HG03175 (cell line): Measurements from ENCODE around the gene DENND1A.

Experiments used
- ATAC-seq: cut with Tn5 transposase; IDR thresholded peaks from one replicate; pipeline ENCODE4 v1.9.1; 2021; ENCODE audit warnings: mild to moderate bottlenecking, moderate library complexity; ENCODE audit not compliant: unreplicated experiment

Gene DENND1A

DNA sequence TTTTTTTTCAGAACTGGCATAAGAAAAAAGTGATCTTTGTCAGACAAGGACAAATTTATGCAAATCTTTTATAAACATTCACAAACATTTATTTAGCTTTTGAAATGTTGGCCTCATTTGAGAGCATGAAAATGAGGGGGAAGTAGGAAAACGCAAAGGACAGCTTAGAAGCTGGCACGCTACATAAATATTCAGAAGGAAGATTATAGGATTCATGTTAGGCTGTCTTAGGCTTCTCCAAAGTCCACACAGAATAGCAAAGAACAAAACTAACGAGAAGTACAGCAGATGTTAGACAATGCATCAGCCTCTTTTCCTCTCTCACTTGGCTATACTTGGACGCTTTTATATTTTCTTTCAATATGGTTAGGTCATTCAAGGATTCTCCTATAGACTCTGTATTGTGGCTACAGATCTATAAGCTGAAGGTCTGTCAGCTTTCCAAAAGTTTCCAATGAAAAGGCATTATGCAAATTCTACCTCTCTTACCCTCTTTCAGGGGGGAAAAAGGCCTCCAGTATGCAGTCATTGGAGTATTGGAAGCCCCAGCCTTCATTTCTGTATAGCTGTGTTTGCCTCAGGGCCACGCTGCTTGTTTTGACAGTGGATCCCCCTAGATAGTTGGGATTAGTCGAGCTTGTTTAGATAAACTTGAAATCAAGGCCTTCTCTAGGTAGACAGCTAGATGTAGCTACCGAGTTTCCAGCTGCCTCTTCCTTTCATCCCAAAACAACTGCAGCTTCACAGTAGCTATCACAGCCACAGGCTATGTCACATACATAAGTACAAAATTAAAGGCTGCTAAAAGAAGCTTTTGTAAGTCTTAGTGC is 153.0 kb downstream of the DENND1A start:
- no peak for ATAC-seq

DNA sequence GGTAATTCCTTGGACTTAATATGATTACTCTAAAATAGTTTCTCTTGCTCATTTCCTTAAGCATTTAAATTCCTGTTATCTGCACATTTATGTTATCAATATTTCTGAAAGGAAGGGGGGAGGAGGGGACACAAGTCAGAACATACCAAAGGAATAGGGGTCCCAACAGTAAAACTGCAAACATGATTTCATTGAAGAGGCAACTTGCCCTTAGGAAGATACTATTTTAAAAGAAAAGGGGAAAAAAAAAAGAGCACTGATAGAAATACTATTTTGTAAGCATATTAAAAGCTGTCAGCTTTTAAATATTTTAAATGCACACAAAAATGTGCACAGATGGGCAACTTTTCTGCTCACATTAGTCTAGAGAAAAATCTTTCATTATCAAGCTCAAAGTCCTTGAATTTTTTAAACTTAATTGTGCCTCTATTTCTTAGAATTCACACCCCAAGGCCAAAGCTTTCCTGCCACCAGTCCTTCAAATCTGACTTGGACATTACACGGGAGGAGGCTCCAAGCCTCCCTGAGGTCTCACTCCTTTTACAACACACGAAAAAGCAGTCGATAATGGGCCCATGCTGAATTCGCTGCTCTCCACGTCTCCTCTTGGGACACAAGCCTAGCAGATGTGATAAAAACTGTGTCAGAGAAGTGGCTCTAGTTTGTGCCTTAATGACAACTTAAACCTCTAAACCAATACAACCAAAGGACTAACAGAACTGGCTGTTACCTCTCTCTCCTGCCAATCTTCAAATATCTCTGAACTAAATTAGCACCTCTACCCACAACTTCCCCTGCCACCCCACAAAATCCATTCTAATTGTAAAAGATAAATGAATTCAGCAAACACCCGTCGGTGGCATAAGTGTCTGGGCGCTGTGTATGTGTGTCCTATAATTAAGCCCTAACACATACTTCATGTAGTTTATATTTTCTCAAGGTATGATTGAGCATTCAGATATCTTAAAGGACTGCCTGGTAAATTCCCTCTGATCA is 154.3 kb downstream of the DENND1A start:
- ATAC-seq = no peak

DNA sequence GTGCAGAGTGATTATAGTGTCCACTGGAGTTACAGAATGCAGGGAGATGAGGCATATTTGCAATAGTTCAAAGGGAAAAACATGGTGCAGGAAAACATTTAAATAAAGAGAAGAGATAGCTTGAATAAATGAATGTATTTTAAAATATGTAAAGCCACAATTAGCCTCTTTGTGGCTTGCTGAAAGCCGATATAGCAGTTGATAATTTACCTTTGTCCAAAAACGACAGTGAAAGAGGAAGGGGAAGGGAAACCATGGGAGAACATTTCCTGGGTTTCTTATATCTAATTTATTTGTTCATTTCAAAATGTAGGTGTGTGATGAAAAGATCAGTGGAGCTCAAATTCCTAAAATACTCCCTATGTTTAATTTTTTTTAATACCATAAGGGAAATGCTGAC is 156.1 kb downstream of the DENND1A start:
- no peak for ATAC-seq

DNA sequence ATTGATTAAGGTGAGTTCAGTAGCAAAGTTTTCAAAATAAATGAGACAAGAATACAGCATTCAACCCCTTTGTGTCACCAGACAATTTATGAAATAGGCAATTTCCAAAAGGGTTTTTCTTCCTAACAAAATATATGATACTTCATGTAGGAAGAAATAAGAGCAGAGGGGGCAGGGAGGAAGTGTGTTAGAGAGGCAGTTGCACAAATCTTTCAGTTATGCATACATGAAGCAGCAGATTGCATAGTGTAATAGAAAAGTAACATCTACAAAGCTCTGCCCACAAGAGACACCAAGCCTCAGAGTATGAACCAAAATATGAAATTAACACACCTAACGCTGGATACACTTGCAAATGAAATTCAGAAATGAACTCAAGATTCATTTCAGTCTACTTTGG is 157.0 kb downstream of the DENND1A start:
- no peak for ATAC-seq

DNA sequence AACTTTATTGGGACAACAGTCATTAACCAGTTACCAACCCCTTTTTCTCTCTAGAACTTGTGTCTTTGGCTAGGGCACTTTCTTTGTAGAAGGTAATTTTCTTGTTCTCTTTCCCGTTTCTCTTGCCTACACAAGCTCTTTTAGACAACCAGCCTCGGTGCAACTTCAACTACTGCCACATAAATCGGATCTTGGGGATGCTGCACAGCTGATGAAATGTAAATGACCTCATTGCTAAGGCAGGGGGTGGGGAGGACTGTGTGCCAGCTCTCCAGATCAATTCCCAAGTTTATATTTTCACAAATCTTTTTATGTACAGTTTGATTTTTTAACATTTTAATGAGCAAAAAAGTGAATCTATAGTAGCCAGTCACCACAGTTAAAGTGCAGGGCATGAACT is 157.6 kb downstream of the DENND1A start:
- ATAC-seq = no peak

DNA sequence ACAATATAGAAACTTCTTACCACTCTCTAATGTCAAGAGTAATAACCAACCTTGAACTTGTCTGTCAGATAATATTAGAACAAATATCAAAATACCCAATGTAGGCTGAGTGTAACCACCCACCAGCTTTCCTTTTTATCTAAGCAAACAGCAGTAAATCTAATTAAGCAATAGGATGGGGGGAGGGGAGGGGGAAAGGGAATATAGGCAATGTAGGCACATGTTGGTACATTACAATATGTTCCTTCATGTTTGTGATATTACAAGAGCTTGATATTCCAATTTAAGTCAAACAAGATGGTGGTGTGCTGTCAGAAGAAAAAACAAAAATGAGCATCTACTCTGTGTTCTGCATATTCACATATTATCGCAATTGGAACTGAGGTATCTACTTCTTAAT is 158.2 kb downstream of the DENND1A start:
- ATAC-seq = no peak

DNA sequence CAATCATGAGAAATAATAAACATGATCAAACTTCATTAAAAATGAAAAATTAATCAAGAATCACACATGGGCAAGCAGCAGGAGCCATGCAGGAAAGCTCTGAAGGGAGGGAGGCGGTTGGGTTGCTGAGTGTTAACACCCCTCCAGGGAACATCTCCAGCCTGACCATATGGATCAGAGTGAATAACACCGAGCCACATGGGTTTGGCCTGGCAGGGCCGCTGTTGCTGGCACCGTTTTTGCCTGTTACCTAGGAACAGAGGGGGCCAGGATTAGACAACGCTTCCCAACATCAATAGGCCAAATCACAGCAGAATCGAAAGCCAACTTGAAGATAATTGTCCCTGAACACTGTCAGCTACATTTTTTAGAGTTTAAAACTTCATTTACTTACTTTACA is 160.2 kb downstream of the DENND1A start:
- ATAC-seq = no peak

DNA sequence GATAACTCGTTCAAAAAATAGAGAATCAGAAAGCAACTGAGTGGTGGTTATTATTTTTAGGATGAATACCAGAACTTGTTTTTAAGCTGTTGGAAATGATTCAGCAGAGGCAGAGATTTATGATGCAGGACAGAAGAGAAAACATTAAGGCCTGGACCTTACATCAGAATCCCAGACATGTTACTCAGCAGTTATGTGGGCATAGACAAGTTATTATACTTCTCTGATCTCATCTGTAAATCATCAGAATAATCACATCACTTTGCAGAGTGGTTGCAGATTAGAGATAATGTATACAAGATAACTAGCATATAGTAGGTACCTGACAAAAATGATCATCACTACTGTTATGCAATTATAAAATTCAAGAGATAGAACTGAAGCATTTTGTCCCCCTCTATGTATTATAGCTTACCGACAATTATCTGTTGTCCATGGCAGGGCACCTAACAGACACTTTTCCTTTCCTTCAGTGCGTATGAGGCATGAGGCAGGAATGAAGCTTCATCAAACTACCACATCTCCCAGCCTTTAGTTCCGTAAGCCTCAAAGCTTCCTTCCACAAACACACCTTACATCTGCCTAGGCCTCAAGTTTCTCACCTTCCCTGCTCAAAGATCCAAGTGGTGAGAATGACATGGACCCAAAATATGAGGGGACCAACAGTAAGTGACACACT is 165.9 kb downstream of the DENND1A start:
- no peak for ATAC-seq

DNA sequence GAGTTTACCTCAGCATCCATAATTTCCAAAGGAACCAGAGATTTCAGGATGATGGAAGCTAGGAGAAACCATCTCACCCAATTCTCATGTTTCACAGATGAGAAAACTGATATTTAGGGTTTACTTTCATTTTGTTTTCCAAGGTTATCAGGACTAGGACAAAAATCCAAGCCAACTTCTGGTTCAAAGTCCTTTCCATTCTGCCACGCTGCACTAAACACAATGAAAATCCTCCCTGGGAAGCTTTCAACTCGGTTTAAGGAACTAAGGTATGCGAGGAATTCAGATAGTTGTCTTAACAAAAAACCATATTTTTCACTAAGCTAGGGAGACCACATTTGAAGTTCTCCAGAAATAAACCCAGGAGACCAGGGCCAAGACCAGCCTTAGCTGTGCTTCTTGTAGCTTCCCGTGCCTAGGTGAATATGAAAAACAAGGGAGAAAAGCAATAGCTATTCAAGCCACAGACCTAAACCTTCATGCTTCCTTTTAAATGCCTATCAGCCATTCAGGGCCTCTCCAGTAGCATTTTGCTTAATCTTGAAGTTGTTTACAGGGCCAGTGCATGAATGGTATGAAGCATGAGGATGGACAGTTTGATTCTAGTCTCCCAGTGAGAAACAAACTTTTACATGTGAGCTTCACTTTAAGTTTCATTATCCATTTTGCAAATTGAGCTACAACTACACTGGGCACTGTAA is 167.9 kb downstream of the DENND1A start:
- ATAC-seq = no peak

DNA sequence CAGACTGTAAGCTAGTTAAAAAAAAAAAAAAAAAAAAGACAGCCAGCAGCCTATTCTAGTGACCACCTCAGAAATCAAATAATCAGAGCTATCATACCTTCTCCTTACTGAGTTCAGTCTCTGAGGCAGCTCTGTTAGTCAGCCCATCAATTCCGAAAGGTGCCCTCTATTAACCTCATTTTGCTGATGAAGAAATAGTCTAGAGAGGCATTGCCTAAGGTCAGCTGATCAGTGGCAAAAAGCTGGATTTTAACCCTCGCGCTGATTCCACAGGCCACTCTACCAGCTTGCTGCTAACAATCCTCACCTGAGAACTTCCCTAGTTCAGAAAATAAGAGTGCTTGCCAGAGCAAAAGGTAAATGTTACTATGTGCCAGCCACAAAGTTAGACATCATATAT is 172.0 kb downstream of the DENND1A start:
- no peak for ATAC-seq

DNA sequence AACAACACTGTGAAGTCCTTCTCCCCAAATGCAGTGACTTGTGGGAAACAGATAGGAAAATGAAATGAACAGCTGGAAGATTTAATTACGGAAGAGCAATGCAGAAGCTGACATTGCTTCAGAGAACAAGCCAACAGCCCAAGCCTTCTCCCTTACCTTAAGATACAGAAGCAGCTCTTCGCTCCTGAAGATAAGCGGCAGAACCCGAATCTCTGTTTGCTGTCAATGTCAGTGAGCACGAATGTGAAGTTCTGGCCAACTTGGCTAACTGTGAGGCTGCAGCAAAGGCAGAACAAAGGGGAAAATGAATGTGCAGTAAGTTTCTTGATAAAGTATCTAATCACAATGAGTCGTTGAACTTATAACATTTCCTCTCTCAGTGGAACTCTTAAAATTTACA is 172.4 kb downstream of the DENND1A start:
- ATAC-seq = no peak

DNA sequence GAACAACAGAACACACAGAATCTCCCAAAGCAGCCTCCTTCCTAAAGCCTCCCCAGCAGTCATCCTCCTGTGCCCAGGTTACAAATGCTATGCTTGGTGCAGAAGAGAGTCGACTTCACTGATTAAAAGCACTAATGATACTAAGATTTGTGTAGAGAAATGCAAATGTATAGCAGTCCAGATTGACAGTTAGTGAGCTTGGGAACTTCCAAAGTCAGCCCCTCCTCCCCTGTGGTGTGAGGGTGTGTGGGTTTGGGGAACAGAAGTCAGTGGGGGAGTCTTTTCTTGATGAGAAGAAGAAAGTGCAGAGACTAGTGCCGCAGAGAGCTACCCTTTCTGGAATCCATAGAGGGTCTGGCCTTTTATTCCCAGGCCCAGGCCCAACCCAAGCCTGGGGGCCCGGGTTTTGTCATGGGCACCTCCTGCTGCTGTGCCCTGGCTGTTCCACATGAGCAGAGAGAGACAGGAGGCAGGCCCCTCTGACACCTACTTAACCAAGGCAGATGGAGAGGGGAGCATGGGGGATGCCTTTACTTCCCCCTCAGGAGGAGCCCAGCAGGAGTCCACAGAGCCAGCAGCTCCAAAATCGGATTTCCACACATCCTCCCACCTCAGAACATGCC is 173.3 kb downstream of the DENND1A start:
- ATAC-seq = no peak

DNA sequence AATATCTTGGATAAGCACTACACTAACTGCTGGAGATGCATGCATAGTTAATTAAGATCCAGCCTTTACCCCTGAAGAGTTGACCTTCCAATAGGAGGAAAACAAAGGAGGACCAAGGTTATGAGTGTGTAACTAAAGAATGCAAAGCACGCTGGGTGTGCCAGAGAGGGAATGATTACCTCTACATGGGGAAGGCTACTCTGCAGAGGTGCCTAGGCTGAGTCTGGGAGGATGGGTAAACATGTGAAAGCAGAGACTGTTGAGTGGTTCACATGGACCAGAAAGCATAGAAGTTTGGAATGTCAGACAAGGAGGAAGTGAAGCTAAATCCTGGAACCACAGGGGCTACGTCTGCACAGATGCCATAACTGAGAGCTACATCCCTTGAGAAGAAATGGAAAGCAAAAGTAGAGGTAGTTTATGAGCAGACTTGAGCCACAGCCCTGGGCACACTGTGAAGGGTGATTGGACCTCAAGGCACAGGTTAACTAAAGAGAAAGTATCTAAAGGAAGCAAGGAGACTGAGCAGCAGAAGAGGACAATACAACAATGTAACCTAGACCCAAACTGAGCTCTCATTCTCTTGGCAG is 176.2 kb downstream of the DENND1A start:
- no peak for ATAC-seq

DNA sequence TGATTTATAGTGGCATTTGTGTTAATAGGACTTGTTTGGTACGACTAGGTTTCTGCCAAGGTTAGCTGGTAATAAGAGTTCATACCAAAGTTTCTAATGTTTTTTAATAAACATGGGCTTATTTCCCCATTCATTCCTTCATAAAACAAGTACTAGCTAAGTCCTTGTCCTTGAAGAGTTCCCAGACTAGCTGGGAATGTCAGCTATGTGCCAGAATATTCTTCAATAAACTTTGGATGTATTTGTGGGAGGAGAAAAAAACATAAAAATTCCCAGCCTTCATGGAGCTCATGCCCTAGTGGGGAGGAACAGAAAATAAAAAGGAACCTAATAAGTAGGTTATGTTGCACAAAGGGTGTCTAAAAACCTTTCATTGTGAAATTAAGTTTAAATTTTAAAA is 176.9 kb downstream of the DENND1A start:
- no peak for ATAC-seq

DNA sequence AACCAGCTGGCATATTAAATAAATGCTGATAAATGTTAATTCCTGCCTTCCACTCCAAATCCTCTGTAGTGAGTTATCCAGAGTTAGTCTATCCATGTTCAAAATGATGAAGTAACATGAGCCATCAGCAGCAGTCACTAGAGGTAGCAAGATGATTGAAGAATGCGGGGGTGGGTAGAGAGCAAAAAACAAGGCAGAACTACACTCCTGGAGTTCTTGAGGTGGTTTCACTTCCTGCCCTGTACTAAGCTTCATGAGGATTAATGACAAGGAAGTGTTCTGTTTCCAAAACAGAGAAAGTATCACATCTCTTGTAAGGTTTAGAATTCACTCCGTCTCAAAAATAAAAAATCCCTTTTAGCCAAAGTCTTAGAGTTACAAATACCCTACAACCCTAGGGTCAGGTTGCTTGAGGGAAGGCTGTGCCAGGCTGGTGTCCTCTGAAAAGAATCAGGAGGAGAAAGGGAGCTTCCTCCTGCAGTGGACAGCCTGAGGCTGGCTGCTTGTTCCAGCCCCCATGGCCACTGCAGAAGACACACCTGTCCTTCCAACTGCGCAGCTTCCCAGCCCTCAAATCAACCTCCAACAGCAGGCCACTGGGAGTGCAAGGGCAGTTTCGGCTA is 180.2 kb downstream of the DENND1A start:
- ATAC-seq = no peak

DNA sequence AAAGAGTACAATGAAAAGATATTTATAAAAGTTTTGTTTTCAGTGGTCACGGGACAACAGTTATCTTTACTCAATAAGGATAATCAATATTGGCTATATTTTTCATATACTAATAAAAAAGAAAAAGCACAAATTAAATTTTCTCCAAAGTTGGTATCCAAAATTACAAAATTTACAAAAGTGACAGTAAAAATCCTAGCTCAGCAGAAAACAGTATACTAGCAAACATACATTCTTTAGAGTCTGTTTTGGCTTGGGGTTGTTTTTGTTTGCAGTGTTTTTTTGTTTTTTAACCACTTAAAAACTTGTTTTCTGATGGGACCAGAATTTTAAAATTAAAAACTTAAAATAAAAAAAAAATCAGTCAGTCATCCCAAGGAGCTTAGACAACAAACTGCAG is 183.2 kb downstream of the DENND1A start:
- ATAC-seq = no peak

DNA sequence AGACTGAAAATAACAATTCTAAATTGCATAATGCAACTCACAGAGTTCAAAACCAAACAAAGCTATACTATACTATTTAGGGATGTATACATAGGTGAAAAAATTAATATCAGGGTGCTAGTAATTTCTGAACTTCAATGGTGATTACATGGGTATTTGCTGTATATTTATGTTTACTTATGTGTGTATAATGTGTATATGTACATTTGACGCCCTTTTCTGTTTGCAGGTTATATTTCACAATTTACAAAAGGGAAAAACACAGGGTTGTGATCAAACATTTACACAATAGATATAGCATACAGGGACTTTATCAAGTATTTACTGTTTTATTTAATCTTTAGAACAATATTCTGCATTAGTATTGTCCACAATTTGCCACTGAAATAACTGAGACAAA is 184.0 kb downstream of the DENND1A start:
- no peak for ATAC-seq

DNA sequence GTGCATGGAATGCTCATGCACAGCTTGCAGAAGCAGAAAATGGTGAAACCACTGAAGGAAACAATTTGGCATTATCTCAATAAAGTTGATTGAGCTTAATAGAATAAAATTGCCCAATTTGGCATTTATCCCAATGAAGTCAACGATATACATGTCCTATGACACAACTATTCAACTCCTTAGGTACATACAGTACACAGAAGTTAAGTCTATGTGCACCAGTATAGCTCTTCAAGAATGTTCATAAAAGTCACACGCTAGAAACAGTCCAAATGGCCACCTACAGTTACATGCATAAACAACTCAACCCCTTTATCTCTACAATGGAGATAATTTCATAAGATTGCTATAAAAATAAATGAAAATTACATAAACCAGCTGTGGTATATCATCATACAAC is 184.5 kb downstream of the DENND1A start:
- ATAC-seq = no peak

DNA sequence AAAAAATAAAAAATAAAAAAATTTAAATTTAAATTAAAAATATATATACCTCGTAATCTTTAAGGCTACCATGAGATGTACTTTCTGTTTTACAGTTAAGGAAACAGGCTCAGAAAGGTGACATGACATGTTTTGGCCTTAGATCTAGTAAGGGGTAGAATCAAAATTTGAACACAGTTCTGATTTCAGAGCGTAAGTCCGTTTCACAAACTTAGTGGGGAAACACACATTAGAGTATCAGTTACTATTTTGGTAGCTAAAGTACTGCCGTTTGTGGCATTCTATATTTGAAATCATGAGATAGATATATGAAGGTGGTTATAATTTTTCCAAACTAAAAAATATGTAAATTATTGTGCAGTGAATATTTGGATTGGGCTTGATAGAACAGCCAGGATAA is 186.2 kb downstream of the DENND1A start:
- no peak for ATAC-seq
